PC-9 (cell line): Measurements from ENCODE around the gene IHH.

Source experiments
- CTCF ChIP-seq: fragments of 200-600 bp; sonication (generic); conservative IDR thresholded peaks from 2 replicates; pipeline ENCODE4 v1.6.1; 2017; ENCODE audit warnings: mixed run types, antibody characterized with exemption, mild to moderate bottlenecking, moderate library complexity
- EZH2 ChIP-seq: fragments of 200-600 bp; sonication (generic); IDR thresholded peaks from 2 replicates; pipeline ENCODE4 v1.8.0; 2017; ENCODE audit warnings: antibody characterized with exemption, low read depth

- no peak for TF ChIP-seq EZH2
- TF ChIP-seq CTCF = no peak
Observed at GRCh38 chr2:219072741-219073250, 12.1 kb upstream of the IHH start.
